HG03432 (cell line): ENCODE measurements around the gene EGFL7.
"Not testable (repeated sequence)": the region's sequence is repeated elsewhere in the genome, so short reads cannot be mapped to it uniquely, and the experiment has no call there.

Experiments
- ATAC-seq: cut with Tn5 transposase; IDR thresholded peaks from one replicate; pipeline ENCODE4 v1.9.1; 2021; ENCODE audit warnings: mild to moderate bottlenecking, moderate library complexity; ENCODE audit not compliant: unreplicated experiment

Gene EGFL7

DNA sequence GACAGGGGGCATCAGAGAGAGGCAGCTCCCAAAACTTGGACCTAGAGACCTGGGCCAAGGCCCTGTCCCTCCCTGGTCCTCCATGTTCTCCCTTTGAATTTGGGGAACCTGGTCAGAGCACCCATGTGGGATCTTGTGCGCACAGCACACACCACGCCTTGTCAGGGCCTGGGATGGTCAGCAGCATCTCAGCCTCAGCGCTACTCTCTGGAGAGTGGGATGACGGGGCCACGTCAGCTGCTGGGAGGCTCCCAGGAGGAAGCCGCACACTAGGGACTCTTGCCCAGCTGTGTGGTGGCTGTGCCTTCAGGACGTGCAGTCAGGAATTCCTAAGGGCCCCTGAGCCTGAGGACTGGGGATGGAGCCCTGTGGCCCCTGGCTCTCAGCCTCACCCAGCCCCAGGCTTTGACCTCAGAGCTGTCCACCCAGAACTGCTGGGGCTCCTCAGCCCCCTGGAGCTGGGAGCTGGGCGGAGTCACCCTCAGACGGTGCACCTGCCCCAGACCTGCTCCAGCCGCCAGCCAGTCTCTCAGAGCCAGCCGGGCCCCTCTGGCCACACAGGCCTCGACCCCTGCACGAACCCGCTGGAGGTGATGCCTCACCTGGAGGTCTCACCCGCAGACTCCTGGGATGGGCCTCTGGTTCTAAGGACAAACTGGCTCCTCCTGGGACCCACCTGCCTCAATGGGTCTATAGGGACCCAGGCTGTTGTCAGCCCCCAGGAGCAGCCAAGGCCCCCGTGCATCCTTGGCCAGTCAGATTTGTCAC, 38.3 kb upstream of the EGFL7 start:
- no peak for ATAC-seq

GRCh38 chr9:136625101-136626065, 37.3 kb upstream of the EGFL7 start:
- ATAC-seq, result no peak

GRCh38 chr9:136626066-136626725, 36.5 kb upstream of the EGFL7 start:
- ATAC-seq, result no peak

- no peak for ATAC-seq
Measured at GRCh38 chr9:136626740-136627642, 35.7 kb upstream of the EGFL7 start.

GRCh38 chr9:136627703-136628102, 35.0 kb upstream of the EGFL7 start:
- no peak for ATAC-seq

- no peak for ATAC-seq
Measured at GRCh38 chr9:136628268-136628667, 34.4 kb upstream of the EGFL7 start.

GRCh38 chr9:136629001-136629878, 33.5 kb upstream of the EGFL7 start:
- ATAC-seq, result no peak

DNA sequence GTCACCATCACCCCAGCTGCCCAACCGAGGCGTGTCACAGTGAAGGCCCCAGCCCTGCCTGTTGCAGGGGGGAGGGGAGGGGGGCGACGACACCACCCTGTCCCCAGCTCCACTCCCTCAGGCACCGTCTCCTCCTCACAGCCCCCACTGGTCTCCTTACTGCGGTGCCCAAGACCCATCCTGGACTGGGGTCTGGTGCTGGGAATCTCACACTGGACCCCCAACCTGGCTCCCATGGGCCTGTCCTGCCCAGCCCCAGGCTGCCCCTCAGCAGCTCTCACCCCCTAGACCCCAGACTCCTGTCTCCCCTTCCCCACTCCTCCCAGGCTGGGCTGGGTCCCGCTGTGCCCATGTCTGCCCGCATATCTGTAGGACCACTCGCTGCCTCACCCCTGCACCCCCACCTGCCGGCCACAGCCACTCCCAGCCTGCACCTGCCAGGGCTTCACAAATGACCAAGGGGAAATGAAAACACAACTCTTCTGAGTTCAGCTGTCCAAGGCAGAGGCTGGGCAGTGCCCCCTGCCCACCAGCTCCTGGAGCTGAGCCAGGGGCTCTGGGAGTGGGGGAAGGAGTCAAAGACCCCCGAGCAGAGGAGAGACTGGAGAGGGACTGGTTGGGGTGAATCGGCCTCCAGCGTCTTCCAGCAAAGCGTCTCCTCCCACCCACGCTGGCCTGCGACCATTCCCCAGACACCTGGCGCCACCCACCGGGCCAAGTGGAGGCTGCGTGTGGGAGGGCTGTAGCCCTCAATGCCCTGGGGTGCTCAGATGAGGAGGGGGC, 32.6 kb upstream of the EGFL7 start:
- no peak for ATAC-seq

- ATAC-seq, result no peak
Measured at GRCh38 chr9:136630662-136630992, 32.1 kb upstream of the EGFL7 start.

DNA sequence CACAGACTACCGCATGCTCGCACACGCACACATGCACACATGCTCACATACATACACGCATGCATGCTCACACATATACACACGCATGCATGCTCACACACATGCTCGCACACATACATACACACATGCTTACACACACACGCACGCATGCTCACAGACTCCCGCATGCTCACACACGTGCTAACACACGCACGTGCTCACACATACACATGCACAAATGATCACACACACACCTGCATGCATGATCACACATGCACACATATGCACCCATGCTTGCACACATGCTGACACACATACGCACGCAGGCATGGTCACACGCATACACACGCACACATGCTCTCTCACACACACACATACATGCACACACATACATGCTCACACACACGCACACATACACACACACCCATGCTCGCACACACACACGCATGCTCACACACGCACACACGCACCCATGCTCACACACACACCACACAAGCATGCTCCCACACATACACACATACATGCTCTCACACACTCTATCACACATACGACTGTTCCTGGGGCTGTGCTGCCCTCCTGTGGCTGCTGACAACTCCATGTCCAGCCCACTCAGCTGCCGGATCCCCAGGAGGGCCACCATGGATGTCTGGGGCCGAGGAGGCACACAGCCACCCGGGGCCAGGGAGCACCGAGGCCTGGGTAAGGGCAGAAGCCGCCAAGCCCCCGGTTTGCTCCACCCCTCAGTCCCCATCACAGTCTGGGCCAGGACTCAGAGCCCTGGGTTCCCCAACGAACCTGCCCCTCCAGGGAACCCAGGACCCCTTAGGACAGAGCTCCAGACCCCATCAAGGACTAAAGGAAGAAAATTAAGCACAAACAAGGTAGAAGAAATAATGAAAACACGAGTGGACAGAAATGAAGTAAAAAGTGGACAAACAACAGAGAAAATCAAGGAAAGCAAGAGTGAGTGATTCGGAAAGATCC, 31.4 kb upstream of the EGFL7 start:
- ATAC-seq, result no peak

DNA sequence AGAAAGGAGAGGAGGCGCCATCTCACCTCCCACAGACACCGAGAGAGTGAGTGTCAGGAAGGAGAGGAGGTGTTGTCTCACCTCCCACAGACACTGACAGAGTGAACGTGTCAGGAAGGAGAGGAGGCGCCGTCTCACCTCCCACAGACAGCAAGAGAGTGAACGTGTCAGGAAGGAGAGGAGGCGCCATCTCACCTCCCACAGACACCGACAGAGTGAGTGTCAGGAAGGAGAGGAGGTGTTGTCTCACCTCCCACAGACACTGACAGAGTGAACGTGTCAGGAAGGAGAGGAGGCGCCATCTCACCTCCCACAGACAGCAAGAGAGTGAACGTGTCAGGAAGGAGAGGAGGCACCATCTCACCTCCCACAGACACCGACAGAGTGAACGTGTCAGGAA, 30.6 kb upstream of the EGFL7 start:
- not testable (repeated sequence) for ATAC-seq

- not testable (repeated sequence) for ATAC-seq
Measured at GRCh38 chr9:136632491-136633106, 30.1 kb upstream of the EGFL7 start.

DNA sequence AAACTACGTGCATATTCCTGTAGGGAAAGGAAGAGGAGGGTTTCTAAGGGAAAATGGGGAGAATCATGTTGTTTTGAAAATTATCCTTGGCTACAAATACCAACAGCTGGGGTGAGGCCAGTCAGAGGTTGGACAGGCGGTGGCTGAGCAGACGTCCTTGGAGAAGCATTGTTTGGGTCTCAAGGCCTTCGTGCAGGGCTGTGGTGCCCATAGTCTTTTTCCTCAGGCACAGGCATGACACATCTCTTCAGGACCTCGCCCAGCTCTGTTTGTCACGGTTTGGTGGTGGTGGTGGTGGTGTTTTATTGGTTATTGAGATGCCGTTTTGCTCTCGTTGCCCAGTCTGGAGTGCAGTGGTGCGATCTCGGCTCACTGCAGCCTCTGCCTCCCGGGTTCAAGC, 27.8 kb upstream of the EGFL7 start:
- no peak for ATAC-seq

DNA sequence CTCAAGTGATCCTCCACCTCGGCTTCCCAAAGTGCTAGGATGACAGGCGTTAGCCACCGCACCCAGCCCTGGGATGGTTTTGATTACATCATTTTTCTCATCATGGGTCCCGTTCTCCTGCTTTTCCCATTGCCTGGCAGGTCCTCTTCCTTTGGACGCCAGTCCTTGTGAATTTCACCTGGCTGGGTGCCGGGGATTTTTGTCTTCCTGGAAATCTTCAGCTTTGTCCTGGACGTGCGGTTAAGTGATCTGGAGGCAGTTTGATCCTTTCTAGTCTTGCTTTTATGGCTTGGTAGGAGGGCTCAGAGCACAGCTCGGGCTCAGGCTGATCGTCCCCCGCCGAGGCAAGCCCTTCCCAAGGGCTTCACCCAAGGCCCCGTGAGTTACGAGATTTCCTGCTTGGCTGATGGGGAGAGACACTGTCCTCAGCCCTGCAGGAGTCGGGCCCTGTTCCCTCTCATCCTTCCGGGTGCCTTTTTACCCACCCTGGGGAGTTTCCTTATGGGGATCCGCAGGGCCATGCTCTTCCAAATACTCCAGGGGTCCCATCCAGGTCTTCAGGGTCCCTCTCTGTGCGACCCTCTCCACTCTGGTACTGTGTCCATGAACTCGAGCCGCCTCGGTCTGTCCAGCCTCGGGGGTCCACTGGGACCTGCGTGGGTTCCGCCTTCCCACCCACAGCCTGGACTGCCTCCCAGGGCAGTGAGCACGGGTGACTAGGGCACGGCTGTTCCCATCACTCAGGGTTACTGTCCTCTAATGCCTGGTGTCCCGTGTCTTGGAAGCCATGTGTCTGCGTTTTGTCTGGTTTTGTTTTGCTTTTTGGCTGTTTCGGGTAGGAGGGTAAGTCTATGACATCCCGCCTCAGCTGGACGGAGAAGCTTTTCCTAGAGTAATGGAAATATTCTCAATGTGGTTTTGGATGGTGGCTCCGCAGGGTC, 22.3 kb upstream of the EGFL7 start:
- ATAC-seq, result no peak

- no peak for ATAC-seq
Measured at GRCh38 chr9:136642439-136642921, 20.2 kb upstream of the EGFL7 start.
